ENCODE results near the gene ASGR2.

ASGR2 gene

DNA sequence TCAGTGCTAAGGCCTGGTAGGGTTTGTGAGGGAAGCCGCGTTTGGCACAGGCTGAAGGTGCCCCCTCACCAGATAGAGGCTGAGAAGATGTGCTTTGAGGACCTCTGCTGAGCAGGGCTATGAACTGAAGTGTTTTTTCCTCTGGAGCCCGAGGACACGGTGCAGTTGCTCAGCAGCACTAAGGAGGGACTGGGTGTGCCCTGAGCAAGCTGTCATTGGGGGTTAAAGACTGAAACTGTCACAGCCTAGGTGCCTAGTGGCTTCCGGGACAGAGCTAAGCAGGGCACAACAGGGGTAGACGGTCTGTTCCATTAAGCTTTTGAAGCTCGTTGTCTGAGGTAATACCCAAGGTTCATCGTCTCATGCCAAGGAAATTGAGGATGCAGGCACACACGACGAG lies 24.8 kb upstream of the ASGR2 start:
- TF ChIP-seq, protein P1, sequence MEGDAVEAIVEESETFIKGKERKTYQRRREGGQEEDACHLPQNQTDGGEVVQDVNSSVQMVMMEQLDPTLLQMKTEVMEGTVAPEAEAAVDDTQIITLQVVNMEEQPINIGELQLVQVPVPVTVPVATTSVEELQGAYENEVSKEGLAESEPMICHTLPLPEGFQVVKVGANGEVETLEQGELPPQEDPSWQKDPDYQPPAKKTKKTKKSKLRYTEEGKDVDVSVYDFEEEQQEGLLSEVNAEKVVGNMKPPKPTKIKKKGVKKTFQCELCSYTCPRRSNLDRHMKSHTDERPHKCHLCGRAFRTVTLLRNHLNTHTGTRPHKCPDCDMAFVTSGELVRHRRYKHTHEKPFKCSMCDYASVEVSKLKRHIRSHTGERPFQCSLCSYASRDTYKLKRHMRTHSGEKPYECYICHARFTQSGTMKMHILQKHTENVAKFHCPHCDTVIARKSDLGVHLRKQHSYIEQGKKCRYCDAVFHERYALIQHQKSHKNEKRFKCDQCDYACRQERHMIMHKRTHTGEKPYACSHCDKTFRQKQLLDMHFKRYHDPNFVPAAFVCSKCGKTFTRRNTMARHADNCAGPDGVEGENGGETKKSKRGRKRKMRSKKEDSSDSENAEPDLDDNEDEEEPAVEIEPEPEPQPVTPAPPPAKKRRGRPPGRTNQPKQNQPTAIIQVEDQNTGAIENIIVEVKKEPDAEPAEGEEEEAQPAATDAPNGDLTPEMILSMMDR (IDR thresholded peaks at IDR 0.05; ENCODE audit: low read depth, low read length, missing control alignments) = no peak
- no peak for DNase-seq (ENCODE audit: extremely low read depth, low read depth)

DNA sequence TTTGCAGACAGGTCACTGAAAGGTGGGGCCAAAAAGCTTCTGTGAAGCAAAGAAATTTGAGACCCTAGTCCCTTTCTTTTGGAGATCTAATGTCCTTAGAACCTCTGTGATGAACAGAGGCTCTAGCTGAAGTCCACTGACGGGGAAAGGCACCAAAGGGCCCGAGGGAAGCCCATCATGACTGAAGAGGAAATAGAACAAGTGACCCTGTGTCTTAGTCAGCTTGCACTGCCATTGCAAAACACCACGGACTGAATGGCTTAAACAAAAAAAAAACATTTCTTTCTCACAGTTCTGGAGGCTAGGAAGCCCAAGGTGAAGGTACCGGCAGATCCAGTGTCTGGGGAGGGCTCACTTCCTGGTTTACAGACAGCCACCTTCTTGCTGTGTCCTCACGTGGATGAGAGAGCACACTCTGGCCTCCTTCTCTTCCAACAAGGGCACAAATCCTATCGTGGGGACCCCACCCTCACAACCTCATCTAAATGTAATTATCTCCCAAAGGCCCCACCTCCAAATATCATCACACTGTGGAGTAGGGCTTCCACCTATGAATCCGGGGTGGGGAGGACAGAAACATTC lies 24.3 kb upstream of the ASGR2 start:
- H3K4me3 ChIP-seq (replicated peaks; ENCODE audit: low read depth, low read length) = no peak overlapping the region
- DNase-seq (ENCODE audit: extremely low read depth, low read depth) = no peak
- TF ChIP-seq, protein P1 (IDR thresholded peaks at IDR 0.05; ENCODE audit: low read depth, low read length, missing control alignments) = no peak

More for the DNA sequence above, 24.8 kb upstream of the ASGR2 start:
- H3K4me3 ChIP-seq (replicated peaks; ENCODE audit: low read depth, low read length) = no peak overlapping the region

DNA sequence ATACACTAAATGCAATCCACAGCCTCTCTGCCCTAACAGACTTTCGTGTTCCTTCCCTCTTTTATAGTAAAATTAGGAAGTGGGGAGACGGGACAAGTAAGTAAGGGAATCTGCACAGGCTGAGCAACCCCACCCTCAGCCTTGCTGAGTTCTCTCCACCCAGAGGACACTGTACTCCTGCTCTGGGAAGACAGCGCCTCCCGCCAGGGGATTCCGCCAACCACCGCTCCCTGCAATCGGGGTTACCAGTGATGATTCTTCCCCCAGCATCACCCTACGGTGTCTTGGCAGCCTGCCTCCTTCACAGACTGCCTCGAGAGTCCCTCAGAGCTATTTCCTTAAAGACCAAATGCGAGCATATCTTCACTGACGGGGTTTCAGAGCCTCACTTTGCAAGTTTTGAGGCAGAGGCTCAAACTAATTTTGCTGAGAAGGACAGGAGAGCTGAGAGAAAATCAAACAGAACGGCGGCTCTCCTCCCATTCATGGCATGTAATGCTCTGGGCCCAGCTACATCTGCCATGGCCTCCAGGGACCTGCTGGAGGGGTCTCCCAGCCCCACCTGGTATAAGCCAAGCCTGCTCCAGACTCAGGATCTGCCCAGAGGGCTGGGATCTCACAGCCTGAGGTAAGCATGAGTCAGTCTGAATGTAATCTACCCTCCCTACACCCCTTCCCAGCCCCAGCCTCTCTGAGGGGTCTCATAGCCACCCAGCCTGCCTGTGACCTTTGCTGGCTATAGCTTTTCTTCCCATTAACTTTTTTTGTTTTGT lies 22.7 kb upstream of the ASGR2 start:
- DNase-seq (ENCODE audit: extremely low read depth, low read depth) = no peak
- no peak overlapping the region for H3K4me3 ChIP-seq (replicated peaks; ENCODE audit: low read depth, low read length)
- TF ChIP-seq, protein P1 (IDR thresholded peaks at IDR 0.05; ENCODE audit: low read depth, low read length, missing control alignments) = no peak

DNA sequence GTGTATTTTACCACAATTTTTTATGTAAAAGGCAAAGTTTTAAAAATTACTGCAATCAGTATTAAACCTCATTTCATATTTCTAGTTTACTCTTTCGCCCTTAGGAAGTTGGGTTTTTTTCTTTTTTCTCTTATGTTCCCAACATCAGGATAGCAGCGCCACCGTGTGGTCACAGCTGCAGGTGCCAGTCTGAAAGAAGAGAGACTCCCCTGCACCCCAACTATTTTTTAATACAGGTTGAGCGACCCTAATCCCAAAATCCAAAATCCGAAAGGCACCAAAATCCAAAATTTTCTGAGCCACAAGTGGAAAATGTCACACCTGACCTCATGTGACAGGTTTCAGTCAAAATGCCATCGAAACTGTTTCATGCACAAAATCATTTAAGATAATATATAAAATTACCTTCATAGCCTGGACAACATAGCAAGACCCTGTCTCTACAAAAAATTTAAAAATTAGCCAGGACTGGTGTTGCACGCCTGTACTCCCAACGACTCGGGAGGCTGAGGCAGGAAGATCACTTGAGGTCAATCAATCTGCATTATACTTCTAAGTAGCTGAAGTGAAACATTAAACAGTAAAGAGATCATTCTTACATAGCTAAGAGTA lies 21.8 kb upstream of the ASGR2 start:
- TF ChIP-seq, protein P1 (IDR thresholded peaks at IDR 0.05; ENCODE audit: low read depth, low read length, missing control alignments) = peak; percentile 96
- peak; percentile 21 for DNase-seq (ENCODE audit: extremely low read depth, low read depth)
- H3K4me3 ChIP-seq (replicated peaks; ENCODE audit: low read depth, low read length) = no peak overlapping the region

DNA sequence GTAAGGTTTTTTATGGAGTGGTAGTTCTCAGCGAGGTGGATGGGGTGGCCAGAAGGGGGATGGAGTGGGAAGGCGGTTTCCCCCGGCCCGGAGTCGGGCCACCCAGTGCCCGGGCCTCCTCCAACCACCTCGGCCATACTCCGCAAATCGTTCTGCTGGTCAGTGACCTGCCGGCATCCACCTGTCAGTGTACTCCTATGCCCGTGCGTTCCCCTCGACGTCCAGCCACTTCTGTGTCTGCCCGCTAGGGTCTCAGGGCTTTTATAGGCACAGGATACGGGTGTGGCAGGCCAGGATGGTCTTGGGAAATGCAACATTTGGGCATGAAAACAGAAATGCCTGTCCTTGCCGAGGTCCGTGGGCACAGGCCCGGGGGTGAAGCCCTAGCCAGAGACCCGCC lies 19.3 kb upstream of the ASGR2 start:
- no peak for DNase-seq (ENCODE audit: extremely low read depth, low read depth)
- TF ChIP-seq, protein P1 (IDR thresholded peaks at IDR 0.05; ENCODE audit: low read depth, low read length, missing control alignments) = no peak
- no peak overlapping the region for H3K4me3 ChIP-seq (replicated peaks; ENCODE audit: low read depth, low read length)

DNA sequence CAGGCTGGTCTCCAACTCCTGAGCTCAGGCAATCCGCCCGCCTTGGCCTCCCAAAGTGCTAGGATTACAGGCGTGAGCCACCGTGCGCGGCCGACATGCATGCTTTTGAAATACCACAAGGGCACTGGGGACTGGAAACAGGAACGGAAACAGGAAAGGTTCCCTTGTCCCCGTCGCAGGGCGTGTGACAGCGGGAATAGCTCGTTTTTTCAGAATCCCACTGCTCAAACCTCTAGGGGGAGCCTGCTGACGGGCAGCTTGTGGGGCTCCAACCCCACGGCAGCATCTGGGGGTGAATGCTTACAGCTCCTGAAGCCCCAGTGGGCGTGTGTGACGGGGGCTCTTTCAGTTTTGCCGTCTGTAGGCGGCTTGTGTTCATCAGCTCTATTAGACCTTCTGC lies 18.8 kb upstream of the ASGR2 start:
- TF ChIP-seq, protein P1 (IDR thresholded peaks at IDR 0.05; ENCODE audit: low read depth, low read length, missing control alignments) = peak; percentile 45
- H3K4me3 ChIP-seq (replicated peaks; ENCODE audit: low read depth, low read length) = no peak overlapping the region
- no peak for DNase-seq (ENCODE audit: extremely low read depth, low read depth)
